IMR-90 (cell line): ENCODE data around the gene CIT. TPM values are rescaled to one million over a fixed set of nuclear protein-coding genes. Genes with fewer than 3 reads are reported as not detected.

Experiments used
- ATAC-seq: fragments of 200-7000 bp; cut with Tn5 transposase; 2 replicates; pipeline ENCODE4 v1.9.1; 2020; ENCODE audit warnings: low read depth, mild to moderate bottlenecking, moderate library complexity
- BruUV-seq: library from RNA; stranded (reverse); fragments of 400-500 nt; replicated peaks from 2 replicates; lab custom pipeline; 2021; lab: Mats Ljungman, UMichigan
- CTCF ChIA-PET: fragments of 300-600 bp; formaldehyde crosslinking; extraction: SDS; loops from one replicate; lab custom pipeline; 2021; ENCODE audit warnings: antibody characterized with exemption; lab: Yijun Ruan, JAX
- POLR2A ChIA-PET: fragments of 300-600 bp; sonication (Branson Sonifier 250); formaldehyde crosslinking; loops from one replicate; lab custom pipeline; 2022; ENCODE audit warnings: antibody characterized with exemption; ENCODE audit not compliant: unreplicated experiment; lab: Charles Lee
- DNase-seq: peaks from one replicate; pipeline ENCODE4 v3.0.0; 2013
- H2AFZ ChIP-seq: replicated peaks from 2 replicates; pipeline ENCODE3; 2013; ENCODE audit warnings: low read length, mild to moderate bottlenecking; ENCODE audit not compliant: poor library complexity
- H2AK5ac ChIP-seq: 2 replicates; pipeline ENCODE4 v1.6.1; 2013; ENCODE audit warnings: low read depth, low read length, inconsistent platforms
- H2AK9ac ChIP-seq: replicated peaks from 2 replicates; pipeline ENCODE3; 2013; ENCODE audit warnings: mild to moderate bottlenecking, low read depth, low read length, moderate library complexity; ENCODE audit not compliant: poor library complexity
- H2BK120ac ChIP-seq: 2 replicates; pipeline ENCODE4 v1.6.1; 2013; ENCODE audit warnings: low read depth, low read length, inconsistent platforms
- H2BK15ac ChIP-seq: 3 replicates; pipeline ENCODE4 v1.6.1; 2013; ENCODE audit warnings: low read depth, low read length, inconsistent platforms
- H2BK20ac ChIP-seq: 2 replicates; pipeline ENCODE4 v1.6.1; 2013; ENCODE audit warnings: low read depth, mild to moderate bottlenecking, inconsistent platforms, low read length, moderate library complexity
- H2BK5ac ChIP-seq: 2 replicates; pipeline ENCODE4 v1.6.1; 2013; ENCODE audit warnings: mild to moderate bottlenecking, low read depth, low read length, inconsistent platforms; ENCODE audit not compliant: poor library complexity, severe bottlenecking
- H3K14ac ChIP-seq: replicated peaks from 2 replicates; pipeline ENCODE4 v1.6.1; 2013; ENCODE audit warnings: low read depth, low read length, inconsistent platforms
- H3K18ac ChIP-seq: 2 replicates; pipeline ENCODE4 v1.6.1; 2013; ENCODE audit warnings: low read depth, low read length, control low read depth
- H3K23ac ChIP-seq: 2 replicates; pipeline ENCODE4 v1.6.1; 2013; ENCODE audit warnings: low read depth, low read length, inconsistent platforms
- H3K27ac ChIP-seq: 2 replicates; pipeline ENCODE4 v1.5.1; 2013; ENCODE audit warnings: mild to moderate bottlenecking, control low read depth, low read length; ENCODE audit not compliant: insufficient read depth
- H3K27me3 ChIP-seq: 2 replicates; pipeline ENCODE4 v1.6.1; 2013; ENCODE audit warnings: low read length; ENCODE audit not compliant: control insufficient read depth, insufficient read depth
- H3K36me3 ChIP-seq: 2 replicates; pipeline ENCODE4 v1.6.1; 2013; ENCODE audit warnings: low read length, mixed read lengths; ENCODE audit not compliant: control insufficient read depth, insufficient read depth
- H3K4ac ChIP-seq: 2 replicates; pipeline ENCODE4 v1.6.1; 2013; ENCODE audit warnings: low read depth, low read length, inconsistent platforms
- H3K4me1 ChIP-seq: 2 replicates; pipeline ENCODE4 v1.6.1; 2013; ENCODE audit warnings: low read length, mixed read lengths; ENCODE audit not compliant: control insufficient read depth, insufficient read depth
- H3K4me2 ChIP-seq: 2 replicates; pipeline ENCODE4 v1.6.1; 2013; ENCODE audit warnings: low read depth, mild to moderate bottlenecking, control low read depth, low read length, moderate library complexity
- H3K4me3 ChIP-seq: 2 replicates; pipeline ENCODE4 v1.5.1; 2013; ENCODE audit warnings: low read depth, mild to moderate bottlenecking, control low read depth, low read length, moderate library complexity; ENCODE audit not compliant: insufficient read depth
- H3K56ac ChIP-seq: 2 replicates; pipeline ENCODE4 v1.6.1; 2013; ENCODE audit warnings: low read length, inconsistent platforms; ENCODE audit not compliant: insufficient read depth; ENCODE audit errors: extremely low read depth
- H3K79me1 ChIP-seq, 2 experiments: 2 replicates each; pipeline ENCODE4 v1.6.1; 2013; ENCODE audit warnings: low read length in 2 of 2, inconsistent platforms in 1 of 2, low read depth in 1 of 2
- H3K9ac ChIP-seq: 2 replicates; pipeline ENCODE4 v1.6.1; 2013; ENCODE audit warnings: low read depth, low read length, control low read depth
- H3K9me1 ChIP-seq: 2 replicates; pipeline ENCODE4 v1.6.1; 2013; ENCODE audit warnings: low read length, inconsistent platforms; ENCODE audit not compliant: insufficient read depth
- H3K9me3 ChIP-seq: 2 replicates; pipeline ENCODE4 v1.6.1; 2013; ENCODE audit warnings: low read length; ENCODE audit not compliant: control insufficient read depth, insufficient read depth
- H4K20me1 ChIP-seq: 2 replicates; pipeline ENCODE4 v1.6.1; 2013; ENCODE audit warnings: low read length, inconsistent platforms; ENCODE audit not compliant: insufficient read depth
- H4K5ac ChIP-seq: 2 replicates; pipeline ENCODE4 v1.6.1; 2013; ENCODE audit warnings: mild to moderate bottlenecking, low read depth, low read length, control low read depth
- H4K8ac ChIP-seq, 2 experiments: 2 replicates each; pipeline ENCODE4 v1.6.1; 2013; ENCODE audit warnings: low read depth in 2 of 2, low read length in 2 of 2, control low read depth in 1 of 2, inconsistent platforms in 1 of 2
- H4K91ac ChIP-seq: 2 replicates; pipeline ENCODE4 v1.6.1; 2013; ENCODE audit warnings: low read depth, low read length, inconsistent platforms; ENCODE audit not compliant: insufficient read depth
- CHD1 ChIP-seq: IDR thresholded peaks from 2 replicates; pipeline ENCODE4 v1.6.1; 2012; ENCODE audit warnings: low read depth, low read length, improper control_type of control experiment
- FOS ChIP-seq: fragments of 150-350 bp; IDR thresholded peaks from 2 replicates; pipeline ENCODE4 v1.6.1; 2016; ENCODE audit warnings: low read depth, low read length
- MAFK ChIP-seq: IDR thresholded peaks from 2 replicates; pipeline ENCODE4 v1.6.1; 2012; ENCODE audit warnings: low read depth, low read length, improper control_type of control experiment
- POLR2A ChIP-seq: IDR thresholded peaks from 2 replicates; pipeline ENCODE4 v1.6.1; 2012; ENCODE audit warnings: mild to moderate bottlenecking, low read depth, low read length
- RCOR1 ChIP-seq: IDR thresholded peaks from 2 replicates; pipeline ENCODE4 v1.6.1; 2012; ENCODE audit warnings: mild to moderate bottlenecking, low read length, improper control_type of control experiment; ENCODE audit not compliant: insufficient replicate concordance
- RFX5 ChIP-seq: IDR thresholded peaks from 2 replicates; pipeline ENCODE4 v1.8.0; 2012; ENCODE audit warnings: low read depth, mild to moderate bottlenecking, low read length, moderate library complexity
- SMC3 ChIP-seq: fragments of 150-350 bp; IDR thresholded peaks from 2 replicates; pipeline ENCODE4 v1.6.1; 2016; ENCODE audit warnings: low read depth, mild to moderate bottlenecking, antibody characterized with exemption, low read length, moderate library complexity
- dilution Hi-C: fragments of 300-500 bp; cut with HindIII; formaldehyde crosslinking; loops from one replicate; pipeline ENCODE4 v1.14.3; 2018; ENCODE audit warnings: low sequenced_read_pairs; ENCODE audit not compliant: unreplicated experiment
- in situ Hi-C: fragments of 300-500 bp; cut with MboI; formaldehyde crosslinking; loops from 3 replicates; pipeline ENCODE4 v1.14.3; 2019; ENCODE audit warnings: low sequenced_read_pairs, inconsistent platforms, mixed read lengths
- intact Hi-C: fragments of 100-400 bp; cut with micrococcal nuclease; formaldehyde crosslinking; loops from 2 replicates; pipeline ENCODE4 v1.10.0; 2022
- polyA plus RNA-seq, 3 experiments: library from polyadenylated mRNA; depleted of rRNA; stranded (reverse); fragments of >200 nt; gene quantifications; 2 replicates each; pipeline ENCODE4 v1.2.3, GENCODE V29; 2012; ENCODE audit warnings: low replicate concordance in 1 of 3
- total RNA-seq: library from RNA; depleted of rRNA; stranded (reverse); fragments of >200 nt; gene quantifications from 2 replicates; pipeline ENCODE4 v1.2.3, GENCODE V29; 2012
- TF ChIP-seq, protein P1 (sequence below): conservative IDR thresholded peaks from 2 replicates; pipeline ENCODE4 v1.5.1; 2012; ENCODE audit warnings: mild to moderate bottlenecking, low read depth, low read length, improper control_type of control experiment
- TF ChIP-seq, protein P2 (sequence below): fragments of 150-350 bp; IDR thresholded peaks from 2 replicates; pipeline ENCODE4 v1.6.1; 2016; ENCODE audit warnings: low read depth, mild to moderate bottlenecking, low read length, moderate library complexity, borderline replicate concordance

CIT gene
- total and polyA plus RNA-seq, 2 of the 4 experiments (the other 2 are of a cell fraction) = 13.1 to 21.0 TPM

DNA sequence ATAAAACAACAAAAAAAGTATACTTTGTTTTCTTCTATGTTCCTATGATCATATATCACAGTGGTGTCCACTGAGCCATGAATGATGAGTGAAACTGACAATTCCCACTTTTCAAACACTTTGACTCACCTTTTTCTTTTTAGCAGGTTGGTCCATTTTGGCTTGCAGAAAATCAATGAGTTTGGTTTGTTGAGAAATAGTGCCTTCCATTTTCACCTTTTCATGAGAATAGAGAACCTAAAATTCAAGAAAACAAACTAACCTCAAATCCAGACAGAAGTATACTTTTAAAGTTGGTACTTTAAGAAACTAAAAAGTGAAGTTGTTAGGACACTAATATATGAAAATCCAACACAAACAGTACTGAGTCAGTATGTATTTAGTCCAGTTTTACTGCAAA, 156.8 kb downstream of the CIT start:
- Histone ChIP-seq H2AFZ (no peak overlapping the region), H3K18ac (no peak overlapping the region), H2BK120ac (no peak overlapping the region), H3K4me2 (no peak overlapping the region), H3K14ac (no peak overlapping the region), H4K5ac (no peak overlapping the region), H3K36me3 (peaks cover 2% of the 10 kb centered on the region; the same call in 1 of the 2 replicates), H4K20me1 (no peaks in the 10 kb centered on the region), H2BK20ac (no peak overlapping the region), H2AK5ac (no peak overlapping the region), H4K8ac (no peak overlapping the region), H4K91ac (no peak overlapping the region), H3K4me3 (no peak overlapping the region), H3K9me1 (no peaks in the 10 kb centered on the region; the same call in 1 of the 2 replicates), H3K4me1 (peaks cover 3% of the 10 kb centered on the region), H3K79me1 (no peaks in the 10 kb centered on the region; a peak in 1 of 4 replicates), H3K56ac (no peak overlapping the region), H2AK9ac (no peak overlapping the region), H3K27ac (no peak overlapping the region), H2BK15ac (no peak overlapping the region), H3K23ac (no peak overlapping the region), H3K27me3 (no peaks in the 10 kb centered on the region), H3K4ac (no peak overlapping the region), H3K9ac (no peak overlapping the region), H2BK5ac (no peak overlapping the region), H3K9me3 (no peaks in the 10 kb centered on the region)
- DNase-seq (no peak), ATAC-seq (no peak)
- BruUV-seq = no TSS peak
- in situ Hi-C loops = no loop called here
- intact Hi-C loops = no loop called here
- dilution Hi-C loops = no loop called here
- ChIA-PET CTCF (no interaction called here), POLR2A (no interaction called here)
- TF ChIP-seq, protein P1, sequence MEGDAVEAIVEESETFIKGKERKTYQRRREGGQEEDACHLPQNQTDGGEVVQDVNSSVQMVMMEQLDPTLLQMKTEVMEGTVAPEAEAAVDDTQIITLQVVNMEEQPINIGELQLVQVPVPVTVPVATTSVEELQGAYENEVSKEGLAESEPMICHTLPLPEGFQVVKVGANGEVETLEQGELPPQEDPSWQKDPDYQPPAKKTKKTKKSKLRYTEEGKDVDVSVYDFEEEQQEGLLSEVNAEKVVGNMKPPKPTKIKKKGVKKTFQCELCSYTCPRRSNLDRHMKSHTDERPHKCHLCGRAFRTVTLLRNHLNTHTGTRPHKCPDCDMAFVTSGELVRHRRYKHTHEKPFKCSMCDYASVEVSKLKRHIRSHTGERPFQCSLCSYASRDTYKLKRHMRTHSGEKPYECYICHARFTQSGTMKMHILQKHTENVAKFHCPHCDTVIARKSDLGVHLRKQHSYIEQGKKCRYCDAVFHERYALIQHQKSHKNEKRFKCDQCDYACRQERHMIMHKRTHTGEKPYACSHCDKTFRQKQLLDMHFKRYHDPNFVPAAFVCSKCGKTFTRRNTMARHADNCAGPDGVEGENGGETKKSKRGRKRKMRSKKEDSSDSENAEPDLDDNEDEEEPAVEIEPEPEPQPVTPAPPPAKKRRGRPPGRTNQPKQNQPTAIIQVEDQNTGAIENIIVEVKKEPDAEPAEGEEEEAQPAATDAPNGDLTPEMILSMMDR = no peak
- TF ChIP-seq SMC3 (no peak), RFX5 (no peak), CHD1 (no peak), FOS (no peak), POLR2A (no peak), MAFK (no peak), RCOR1 (no peak)
- TF ChIP-seq, protein P2, sequence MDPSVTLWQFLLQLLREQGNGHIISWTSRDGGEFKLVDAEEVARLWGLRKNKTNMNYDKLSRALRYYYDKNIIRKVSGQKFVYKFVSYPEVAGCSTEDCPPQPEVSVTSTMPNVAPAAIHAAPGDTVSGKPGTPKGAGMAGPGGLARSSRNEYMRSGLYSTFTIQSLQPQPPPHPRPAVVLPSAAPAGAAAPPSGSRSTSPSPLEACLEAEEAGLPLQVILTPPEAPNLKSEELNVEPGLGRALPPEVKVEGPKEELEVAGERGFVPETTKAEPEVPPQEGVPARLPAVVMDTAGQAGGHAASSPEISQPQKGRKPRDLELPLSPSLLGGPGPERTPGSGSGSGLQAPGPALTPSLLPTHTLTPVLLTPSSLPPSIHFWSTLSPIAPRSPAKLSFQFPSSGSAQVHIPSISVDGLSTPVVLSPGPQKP = no peak
